Neural progenitor cell (in vitro differentiated cells): ENCODE data around the gene LINGO1. TPM values are rescaled to one million over a fixed set of nuclear protein-coding genes. Genes with fewer than 3 reads are reported as not detected.

Experiments
- DNase-seq: peaks from one replicate; pipeline ENCODE4 v3.0.0-alpha.2; 2016; ENCODE audit warnings: low spot score
- H2AFZ ChIP-seq: fragments of 200-600 bp; sonication (generic); replicated peaks from 2 replicates; pipeline ENCODE4 v1.6.1; 2016; ENCODE audit warnings: antibody characterized with exemption
- H3F3A ChIP-seq: fragments of 200-600 bp; sonication (generic); 2 replicates; pipeline ENCODE4 v1.6.1; 2016; ENCODE audit warnings: antibody characterized with exemption, low read depth
- H3K27ac ChIP-seq: fragments of 200-600 bp; sonication (generic); 2 replicates; pipeline ENCODE4 v1.5.1; 2016; ENCODE audit warnings: mild to moderate bottlenecking
- H3K27me3 ChIP-seq: fragments of 200-600 bp; sonication (generic); 2 replicates; pipeline ENCODE4 v1.6.1; 2016; ENCODE audit warnings: mild to moderate bottlenecking, moderate library complexity
- H3K36me3 ChIP-seq: fragments of 200-600 bp; sonication (generic); 2 replicates; pipeline ENCODE4 v1.5.1; 2016
- H3K4me1 ChIP-seq: fragments of 200-600 bp; sonication (generic); 2 replicates; pipeline ENCODE4 v1.6.1; 2016; ENCODE audit warnings: mixed run types
- H3K4me2 ChIP-seq: fragments of 200-600 bp; sonication (generic); 2 replicates; pipeline ENCODE4 v1.6.1; 2016
- H3K4me3 ChIP-seq: fragments of 200-600 bp; sonication (generic); 2 replicates; pipeline ENCODE4 v1.5.1; 2016
- H3K79me2 ChIP-seq: fragments of 200-600 bp; sonication (generic); 2 replicates; pipeline ENCODE4 v1.6.1; 2016; ENCODE audit warnings: low read depth
- H3K9ac ChIP-seq: fragments of 200-600 bp; sonication (generic); 2 replicates; pipeline ENCODE4 v1.6.1; 2016
- H3K9me3 ChIP-seq: fragments of 200-600 bp; sonication (generic); 2 replicates; pipeline ENCODE4 v1.5.1; 2016; ENCODE audit warnings: low read depth
- H4K20me1 ChIP-seq: fragments of 200-600 bp; sonication (generic); 2 replicates; pipeline ENCODE4 v1.6.1; 2016; ENCODE audit warnings: low read depth
- H3K27ac Mint-ChIP-seq: 3 replicates; pipeline ENCODE4 v1.8.0; 2021; ENCODE audit warnings: mixed read lengths
- H3K27me3 Mint-ChIP-seq: 2 replicates; pipeline ENCODE4 v1.8.0; 2022; ENCODE audit warnings: low read depth, mild to moderate bottlenecking, inconsistent platforms, moderate library complexity, mixed read lengths; ENCODE audit not compliant: insufficient read depth
- H3K36me3 Mint-ChIP-seq: 3 replicates; pipeline ENCODE4 v1.8.0; 2021; ENCODE audit warnings: mixed read lengths
- H3K4me1 Mint-ChIP-seq: 3 replicates; pipeline ENCODE4 v1.8.0; 2021; ENCODE audit warnings: mixed read lengths
- H3K4me3 Mint-ChIP-seq: 3 replicates; pipeline ENCODE4 v1.8.0; 2021; ENCODE audit warnings: mild to moderate bottlenecking, moderate library complexity, mixed read lengths
- H3K9me3 Mint-ChIP-seq: 3 replicates; pipeline ENCODE4 v1.8.0; 2020; ENCODE audit warnings: mixed read lengths
- CTCF ChIP-seq: fragments of 200-600 bp; sonication (generic); IDR thresholded peaks from 2 replicates; pipeline ENCODE4 v1.5.1; 2017; ENCODE audit warnings: antibody characterized with exemption, mild to moderate bottlenecking
- EZH2 ChIP-seq: fragments of 200-600 bp; sonication (generic); IDR thresholded peaks from 2 replicates; pipeline ENCODE4 v1.6.1; 2017; ENCODE audit warnings: antibody characterized with exemption, mild to moderate bottlenecking, moderate library complexity
- EZH2phosphoT487 ChIP-seq: fragments of 200-600 bp; sonication (generic); IDR thresholded peaks from 2 replicates; pipeline ENCODE4 v1.6.1; 2017; ENCODE audit warnings: antibody characterized with exemption
- total RNA-seq: library from RNA; depleted of rRNA; stranded (reverse); fragments of >200 nt; gene quantifications from 2 replicates; pipeline ENCODE4 v1.2.3, GENCODE V29; 2015; ENCODE audit warnings: low replicate concordance

LINGO1 gene
- total RNA-seq, 1 donor from 2014 or later = 7.9 TPM

DNA sequence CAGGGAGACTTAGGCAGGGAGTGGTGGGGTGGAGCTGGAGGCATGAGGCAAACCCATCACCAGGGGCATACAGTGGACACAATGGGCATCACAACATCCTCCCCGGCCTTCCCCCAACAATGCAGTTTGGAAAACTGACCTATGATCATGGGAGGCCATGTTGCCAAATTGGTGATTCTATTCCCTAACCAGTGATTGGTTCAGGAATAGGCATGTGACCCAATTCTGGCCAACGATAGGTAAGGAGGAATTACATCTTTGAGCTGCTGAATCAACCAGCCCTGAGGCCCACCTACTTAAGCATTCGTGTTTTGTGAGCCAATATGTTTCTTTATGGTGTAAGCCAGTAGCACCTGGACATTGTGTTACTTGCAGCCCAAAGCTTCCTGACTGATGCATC, 40.0 kb downstream of the LINGO1 start:
- H3F3A ChIP-seq = peaks cover 14% of the 10 kb centered on the region
- Mint-ChIP-seq H3K9me3 (no peaks in the 10 kb centered on the region), H3K4me3 (no peak overlapping the region), H3K27ac (no peak overlapping the region), H3K27me3 (peaks cover 8% of the 10 kb centered on the region), H3K36me3 (no peaks in the 10 kb centered on the region), H3K4me1 (peaks cover 45% of the 10 kb centered on the region)
- H3K36me3 ChIP-seq = no peaks in the 10 kb centered on the region
- TF ChIP-seq CTCF (no peak), EZH2phosphoT487 (no peak), EZH2 (no peak)
- no peak for DNase-seq
- H3K9me3 ChIP-seq = no peaks in the 10 kb centered on the region
- H2AFZ ChIP-seq = no peak overlapping the region
- H3K4me3 ChIP-seq = no peak overlapping the region
- H3K27ac ChIP-seq = no peak overlapping the region
- H4K20me1 ChIP-seq = no peaks in the 10 kb centered on the region
- no peak overlapping the region for H3K9ac ChIP-seq
- H3K4me2 ChIP-seq = no peak overlapping the region
- H3K27me3 ChIP-seq = no peaks in the 10 kb centered on the region
- peaks cover 23% of the 10 kb centered on the region for H3K4me1 ChIP-seq
- H3K79me2 ChIP-seq = no peaks in the 10 kb centered on the region

GRCh38 chr15:77591968-77592613, 40.6 kb downstream of the LINGO1 start:
- H3K27me3 Mint-ChIP-seq = peaks cover 8% of the 10 kb centered on the region
- H3K9ac ChIP-seq = no peak overlapping the region
- H4K20me1 ChIP-seq = no peaks in the 10 kb centered on the region
- H3K9me3 ChIP-seq = no peaks in the 10 kb centered on the region
- DNase-seq = peak; percentile 61
- H3K27ac ChIP-seq = no peak overlapping the region
- peaks cover 43% of the 10 kb centered on the region for H3K4me1 Mint-ChIP-seq
- no peaks in the 10 kb centered on the region for H3K27me3 ChIP-seq
- peaks cover 13% of the 10 kb centered on the region for H3F3A ChIP-seq
- TF ChIP-seq CTCF (no peak), EZH2phosphoT487 (no peak), EZH2 (no peak)
- H3K79me2 ChIP-seq = no peaks in the 10 kb centered on the region
- H3K9me3 Mint-ChIP-seq = no peaks in the 10 kb centered on the region
- no peak overlapping the region for H3K4me2 ChIP-seq
- H3K4me1 ChIP-seq = peaks cover 23% of the 10 kb centered on the region
- no peaks in the 10 kb centered on the region for H3K36me3 Mint-ChIP-seq
- no peak overlapping the region for H3K4me3 ChIP-seq
- H3K36me3 ChIP-seq = no peaks in the 10 kb centered on the region
- H3K4me3 Mint-ChIP-seq = no peak overlapping the region
- no peak overlapping the region for H2AFZ ChIP-seq
- peak overlapping the region; percentile 88 for H3K27ac Mint-ChIP-seq

- H3K36me3 Mint-ChIP-seq = no peaks in the 10 kb centered on the region
- no peak for TF ChIP-seq EZH2
- TF ChIP-seq EZH2phosphoT487 = no peak
- TF ChIP-seq CTCF = no peak
- Histone ChIP-seq H3K36me3 (no peaks in the 10 kb centered on the region), H3K9me3 (no peaks in the 10 kb centered on the region), H3K79me2 (no peaks in the 10 kb centered on the region), H3K4me1 (peaks cover 19% of the 10 kb centered on the region), H3K4me3 (no peak overlapping the region), H4K20me1 (no peaks in the 10 kb centered on the region), H3K9ac (no peak overlapping the region), H3K27me3 (no peaks in the 10 kb centered on the region), H3K4me2 (no peak overlapping the region), H3K27ac (no peak overlapping the region), H2AFZ (no peak overlapping the region), H3F3A (peaks cover 4% of the 10 kb centered on the region)
- H3K9me3 Mint-ChIP-seq = no peaks in the 10 kb centered on the region
- H3K27me3 Mint-ChIP-seq = peaks cover 6% of the 10 kb centered on the region
- DNase-seq = no peak
- peak overlapping the region; percentile 37 for H3K27ac Mint-ChIP-seq
- H3K4me1 Mint-ChIP-seq = peaks cover 36% of the 10 kb centered on the region
- no peak overlapping the region for H3K4me3 Mint-ChIP-seq
Measured at GRCh38 chr15:77589839-77590238, 42.9 kb downstream of the LINGO1 start.
